SJSA1 (cell line): ENCODE results near the gene ITGAV. TPM values are rescaled to one million over a fixed set of nuclear protein-coding genes. Genes with fewer than 3 reads are reported as not detected.
A peak's percentile ranks its signal among the peaks of the same experiment; 100 is the strongest.

Experiments used
- DNase-seq, 2 experiments: peaks; one replicate each; pipeline ENCODE4 v3.0.0-alpha.2; 2015 to 2020; ENCODE audit warnings: low spot score in 2 of 2, low read depth in 1 of 2
- H3K27ac ChIP-seq: fragments of 250-450 bp; sonication (Bioruptor Pico); 2 replicates; pipeline ENCODE4 v1.5.1; 2020; ENCODE audit warnings: mild to moderate bottlenecking, moderate library complexity
- H3K27me3 ChIP-seq: fragments of 250-450 bp; sonication (Bioruptor Pico); replicated peaks from 2 replicates; pipeline ENCODE4 v1.5.1; 2020; ENCODE audit warnings: mild to moderate bottlenecking, moderate library complexity
- H3K36me3 ChIP-seq: fragments of 250-450 bp; sonication (Bioruptor Pico); 2 replicates; pipeline ENCODE4 v1.5.1; 2020; ENCODE audit warnings: mild to moderate bottlenecking
- H3K4me1 ChIP-seq: fragments of 250-450 bp; sonication (Bioruptor Pico); replicated peaks from 2 replicates; pipeline ENCODE4 v1.6.1; 2021; ENCODE audit warnings: mild to moderate bottlenecking
- H3K4me3 ChIP-seq: fragments of 250-450 bp; sonication (Bioruptor Pico); 2 replicates; pipeline ENCODE4 v1.5.1; 2020; ENCODE audit warnings: mild to moderate bottlenecking
- H3K9me3 ChIP-seq: fragments of 250-450 bp; sonication (Bioruptor Pico); replicated peaks from 2 replicates; pipeline ENCODE4 v1.5.1; 2020; ENCODE audit warnings: mild to moderate bottlenecking
- total RNA-seq: library from RNA; depleted of rRNA; stranded (reverse); fragments of >200 nt; shearing (Covaris generic); gene quantifications from 2 replicates; pipeline ENCODE4 v1.2.3, GENCODE V29; 2014

ITGAV gene
- total RNA-seq, 1 experiment from 2014 or later: 288 TPM

GRCh38 chr2:186588421-186588820 lies 1.4 kb upstream of the ITGAV start:
- no peak overlapping the region for H3K27ac ChIP-seq
- no peak for DNase-seq
- H3K27me3 ChIP-seq: no peaks in the 10 kb centered on the region
- peaks cover 16% of the 10 kb centered on the region for H3K4me1 ChIP-seq
- peaks cover 9% of the 10 kb centered on the region for H3K36me3 ChIP-seq
- no peaks in the 10 kb centered on the region for H3K9me3 ChIP-seq
- H3K4me3 ChIP-seq: no peak overlapping the region

- Histone ChIP-seq H3K27me3 (no peaks in the 10 kb centered on the region), H3K4me3 (peak overlapping the region; percentile 86), H3K27ac (peak overlapping the region; percentile 77), H3K36me3 (peaks cover 9% of the 10 kb centered on the region), H3K4me1 (peaks cover 16% of the 10 kb centered on the region), H3K9me3 (no peaks in the 10 kb centered on the region)
- no peak for DNase-seq
Observed at GRCh38 chr2:186588940-186589611, 780 bp upstream of the ITGAV start.

- Histone ChIP-seq H3K9me3 (no peaks in the 10 kb centered on the region), H3K4me1 (peaks cover 26% of the 10 kb centered on the region), H3K27ac (peak overlapping the region; percentile 77), H3K36me3 (peaks cover 9% of the 10 kb centered on the region), H3K4me3 (peak overlapping the region; percentile 86), H3K27me3 (no peaks in the 10 kb centered on the region)
- DNase-seq: peak; percentile 55 to 79
Observed at GRCh38 chr2:186590350-186590758, 498 bp downstream of the ITGAV start.

GRCh38 chr2:186590759-186591505 lies 1.1 kb downstream of the ITGAV start:
- Histone ChIP-seq H3K27me3 (no peaks in the 10 kb centered on the region), H3K9me3 (no peaks in the 10 kb centered on the region), H3K4me1 (peaks cover 27% of the 10 kb centered on the region), H3K4me3 (peak overlapping the region; percentile 86), H3K27ac (peak overlapping the region; percentile 77), H3K36me3 (peaks cover 9% of the 10 kb centered on the region)
- DNase-seq: peak; percentile 58 to 80

- no peaks in the 10 kb centered on the region for H3K9me3 ChIP-seq
- H3K27ac ChIP-seq: peak overlapping the region; percentile 77
- H3K27me3 ChIP-seq: no peaks in the 10 kb centered on the region
- H3K4me1 ChIP-seq: peaks cover 27% of the 10 kb centered on the region
- H3K36me3 ChIP-seq: peaks cover 9% of the 10 kb centered on the region
- H3K4me3 ChIP-seq: peak overlapping the region; percentile 86
- no peak for DNase-seq
Observed at GRCh38 chr2:186591506-186591890, 1.6 kb downstream of the ITGAV start.

GRCh38 chr2:186592137-186592875 lies 2.5 kb downstream of the ITGAV start:
- Histone ChIP-seq H3K9me3 (no peaks in the 10 kb centered on the region), H3K4me3 (peak overlapping the region; percentile 86; the same call in 1 of the 2 replicates), H3K27ac (no peak overlapping the region), H3K4me1 (peaks cover 27% of the 10 kb centered on the region), H3K27me3 (no peaks in the 10 kb centered on the region), H3K36me3 (peaks cover 9% of the 10 kb centered on the region)
- DNase-seq: no peak

- H3K9me3 ChIP-seq: no peaks in the 10 kb centered on the region
- DNase-seq: no peak
- H3K27me3 ChIP-seq: no peaks in the 10 kb centered on the region
- H3K36me3 ChIP-seq: peaks cover 9% of the 10 kb centered on the region
- H3K27ac ChIP-seq: no peak overlapping the region
- H3K4me1 ChIP-seq: peaks cover 30% of the 10 kb centered on the region
- no peak overlapping the region for H3K4me3 ChIP-seq
Observed at GRCh38 chr2:186593523-186593922, 3.7 kb downstream of the ITGAV start.

- peaks cover 31% of the 10 kb centered on the region for H3K4me1 ChIP-seq
- no peaks in the 10 kb centered on the region for H3K9me3 ChIP-seq
- peaks cover 9% of the 10 kb centered on the region for H3K36me3 ChIP-seq
- H3K27ac ChIP-seq: no peak overlapping the region
- H3K4me3 ChIP-seq: no peak overlapping the region
- DNase-seq: no peak
- H3K27me3 ChIP-seq: no peaks in the 10 kb centered on the region
Observed at GRCh38 chr2:186594001-186594722, 4.3 kb downstream of the ITGAV start.

- peaks cover 35% of the 10 kb centered on the region for H3K4me1 ChIP-seq
Observed at GRCh38 chr2:186595219-186595618, 5.4 kb downstream of the ITGAV start.

GRCh38 chr2:186599186-186599778 lies 9.4 kb downstream of the ITGAV start:
- peak in 1 of 2 experiments; percentile 39 for DNase-seq
- Histone ChIP-seq H3K9me3 (no peaks in the 10 kb centered on the region), H3K4me3 (no peak overlapping the region), H3K27me3 (no peaks in the 10 kb centered on the region), H3K4me1 (peaks cover 36% of the 10 kb centered on the region), H3K27ac (no peak overlapping the region), H3K36me3 (peaks cover 24% of the 10 kb centered on the region)

More at GRCh38 chr2:186595219-186595618, 5.4 kb downstream of the ITGAV start:
- H3K36me3 ChIP-seq: peaks cover 10% of the 10 kb centered on the region
- H3K27me3 ChIP-seq: no peaks in the 10 kb centered on the region
- no peak overlapping the region for H3K4me3 ChIP-seq
- H3K27ac ChIP-seq: no peak overlapping the region
- no peaks in the 10 kb centered on the region for H3K9me3 ChIP-seq
- DNase-seq: peak in 1 of 2 experiments; percentile 26

GRCh38 chr2:186603286-186603685 lies 13.4 kb downstream of the ITGAV start:
- DNase-seq: no peak
- no peak overlapping the region for H3K27ac ChIP-seq
- peaks cover 59% of the 10 kb centered on the region for H3K36me3 ChIP-seq
- no peaks in the 10 kb centered on the region for H3K9me3 ChIP-seq
- H3K4me3 ChIP-seq: no peak overlapping the region
- H3K27me3 ChIP-seq: no peaks in the 10 kb centered on the region
- H3K4me1 ChIP-seq: peaks cover 36% of the 10 kb centered on the region

- H3K36me3 ChIP-seq: peaks cover 59% of the 10 kb centered on the region
- peak in 1 of 2 experiments; percentile 57 for DNase-seq
- no peaks in the 10 kb centered on the region for H3K27me3 ChIP-seq
- no peak overlapping the region for H3K4me3 ChIP-seq
- no peaks in the 10 kb centered on the region for H3K9me3 ChIP-seq
- H3K4me1 ChIP-seq: peaks cover 20% of the 10 kb centered on the region
- 0 out of 2 replicates have a peak overlapping the region, but pooled peaks have one; percentile 31 for H3K27ac ChIP-seq
Observed at GRCh38 chr2:186605041-186605440, 15.2 kb downstream of the ITGAV start.
